NOMO-1 treated with DMSO at 0.1 percent for 48 hours (cell line): ENCODE data around the gene LYVE1.
A peak's percentile ranks its signal among the peaks of the same experiment; 100 is the strongest.

ENCODE experiments used
- DNase-seq: peaks from one replicate; lab custom pipeline; 2025; ENCODE audit not compliant: unreplicated experiment; lab: John Stamatoyannopoulos, UW

LYVE1 gene

DNA sequence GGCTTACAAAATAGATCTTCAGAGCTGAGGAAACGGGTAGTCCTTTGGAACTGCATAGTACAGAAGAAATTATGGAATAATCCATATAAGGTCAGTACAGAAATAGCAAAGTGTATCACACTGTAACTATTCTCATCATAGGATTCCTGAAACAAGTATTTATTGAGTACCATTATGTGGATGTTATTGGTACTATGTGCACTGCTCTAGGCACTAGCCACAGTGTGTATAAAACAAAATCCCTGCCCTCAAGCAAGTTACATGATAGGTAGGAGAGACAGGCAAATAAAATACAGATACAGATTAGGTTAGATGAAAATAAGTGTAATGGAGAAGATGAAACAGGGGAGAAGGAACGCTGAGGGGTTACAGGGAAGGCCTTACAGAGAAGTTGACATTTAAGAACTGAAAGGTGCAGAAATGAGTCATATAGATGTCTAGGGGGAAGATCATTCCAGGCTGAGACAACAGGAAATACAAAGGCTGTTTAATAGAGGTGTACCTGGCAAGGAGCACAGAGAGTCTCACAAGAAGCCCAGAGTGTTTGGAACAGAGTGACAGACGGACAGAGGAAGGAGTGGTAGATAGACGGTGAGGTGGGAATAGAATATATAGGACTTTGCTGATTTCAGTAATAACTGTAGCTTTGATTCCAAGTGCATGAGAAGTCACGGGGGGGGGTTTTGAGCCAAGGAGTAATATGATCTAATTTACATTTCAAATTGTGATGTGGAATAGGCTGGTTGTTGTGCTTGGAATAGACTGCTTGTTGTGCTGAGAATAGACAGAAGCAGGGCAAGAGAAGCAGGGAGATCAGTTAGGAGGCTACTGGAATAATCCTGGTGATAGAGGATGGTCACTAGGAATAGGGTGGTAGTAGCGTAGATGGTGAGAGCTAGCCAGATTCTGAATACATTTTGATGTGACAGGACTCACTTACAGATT, 41.2 kb downstream of the LYVE1 start:
- DNase-seq, result no peak

DNA sequence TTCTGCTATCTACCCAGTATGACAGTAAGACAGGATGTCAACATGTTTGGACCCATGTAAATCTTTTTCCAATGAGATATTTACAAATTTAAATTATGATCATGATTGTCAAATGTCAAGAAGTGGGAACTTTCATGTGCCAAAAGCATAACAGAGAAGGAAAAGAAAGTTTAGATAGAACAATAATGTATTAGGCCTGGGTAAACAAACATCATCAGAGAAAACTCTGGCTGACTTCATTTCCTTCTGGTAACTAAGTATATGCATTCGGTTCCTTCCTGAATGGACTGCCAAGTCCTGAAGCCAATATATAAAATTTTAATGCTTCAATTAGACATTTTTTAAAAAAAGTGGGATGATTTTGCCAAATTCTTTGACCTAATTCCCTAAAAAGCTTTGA, 44.0 kb downstream of the LYVE1 start:
- no peak for DNase-seq

DNA sequence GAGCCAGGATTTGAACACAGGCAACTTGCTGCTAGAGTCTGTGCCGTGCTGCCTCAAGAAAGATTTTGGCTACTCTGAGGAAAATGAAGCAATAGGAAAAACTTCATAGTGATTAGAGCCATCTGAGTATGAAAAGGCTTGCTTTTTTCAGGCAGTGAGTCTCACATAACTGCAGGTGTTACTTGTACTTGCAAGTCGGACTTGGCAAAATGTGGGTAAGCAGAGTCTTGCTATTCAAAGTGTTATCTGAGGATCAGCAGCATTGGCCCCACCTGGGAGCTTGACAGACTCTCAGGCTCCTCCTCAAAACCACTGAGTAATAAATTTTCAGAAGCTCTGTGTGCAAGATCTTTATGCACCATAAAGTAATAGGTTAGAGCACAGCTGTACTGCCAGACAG, 45.5 kb downstream of the LYVE1 start:
- DNase-seq, result no peak

DNA sequence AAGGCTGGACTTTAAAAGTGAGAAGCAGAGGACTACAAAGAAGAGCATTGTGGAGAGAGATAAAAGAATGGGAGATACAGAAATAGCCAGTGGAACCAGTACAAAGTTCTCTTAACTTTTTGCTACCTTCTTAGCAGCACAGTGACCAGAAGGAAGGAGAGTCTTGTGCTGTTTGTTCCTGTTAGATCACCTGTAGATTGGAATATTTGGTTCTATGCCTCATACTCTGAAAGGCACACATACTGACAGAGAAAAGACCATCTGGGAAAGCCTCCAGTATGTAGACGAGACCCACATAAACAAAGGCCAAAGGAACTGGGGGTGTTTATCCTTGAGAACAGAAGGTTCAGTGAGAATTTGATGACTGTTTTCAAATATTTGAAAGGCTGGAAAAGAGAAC, 46.2 kb downstream of the LYVE1 start:
- no peak for DNase-seq

DNA sequence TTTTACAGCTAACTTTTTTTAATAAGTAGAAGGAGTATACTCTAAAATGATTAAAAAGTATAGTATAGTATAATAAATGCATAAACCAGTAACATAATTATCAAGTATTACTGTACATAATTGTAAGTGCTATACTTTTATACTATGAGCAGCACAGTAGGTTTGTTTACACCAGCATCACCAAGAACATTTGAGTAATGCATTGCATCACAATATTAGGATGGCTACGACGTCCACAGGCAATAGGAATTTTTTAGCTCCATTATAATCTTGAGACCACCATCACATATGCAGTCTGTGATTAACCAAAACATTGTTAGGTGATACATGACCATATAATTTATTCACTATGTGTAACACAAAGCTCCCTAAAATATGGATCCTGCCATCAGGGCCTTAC, 47.9 kb downstream of the LYVE1 start:
- no peak for DNase-seq

DNA sequence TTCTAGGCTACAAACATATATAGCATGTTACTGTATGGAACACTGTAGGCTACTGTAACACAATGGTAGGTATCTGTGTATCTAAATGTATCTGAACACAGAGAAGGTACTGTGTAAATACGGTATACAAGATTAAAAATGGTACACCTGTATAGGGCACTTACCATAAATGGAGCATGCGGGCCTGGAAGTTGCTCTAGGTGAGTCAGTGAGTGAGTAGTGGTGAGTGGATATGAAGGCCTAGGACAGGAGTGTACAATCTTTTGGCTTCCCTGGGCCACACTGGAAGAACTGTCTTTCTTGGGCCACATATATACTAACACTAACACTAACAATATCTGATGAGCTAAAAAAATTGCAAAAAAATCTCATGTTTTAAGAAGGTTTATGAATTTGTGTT, 48.8 kb downstream of the LYVE1 start:
- no peak for DNase-seq

DNA sequence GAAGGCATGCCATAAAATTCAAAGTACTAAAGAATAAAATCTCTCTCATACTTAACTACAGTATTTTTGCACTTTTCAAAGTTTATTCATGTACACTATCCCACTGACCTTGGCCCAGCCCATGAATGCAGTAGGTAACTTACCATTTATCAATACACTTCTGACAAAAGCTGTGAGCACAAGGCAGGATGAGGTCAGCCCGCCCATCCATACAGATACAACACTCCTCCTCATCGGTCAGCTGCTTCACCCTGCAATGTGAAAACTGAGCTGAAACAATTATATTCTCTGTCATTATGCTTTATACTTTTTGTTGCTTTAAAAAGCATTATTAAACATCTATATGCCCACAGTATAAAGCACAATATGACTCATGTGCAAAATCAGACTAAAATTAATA, 49.6 kb downstream of the LYVE1 start:
- no peak for DNase-seq

DNA sequence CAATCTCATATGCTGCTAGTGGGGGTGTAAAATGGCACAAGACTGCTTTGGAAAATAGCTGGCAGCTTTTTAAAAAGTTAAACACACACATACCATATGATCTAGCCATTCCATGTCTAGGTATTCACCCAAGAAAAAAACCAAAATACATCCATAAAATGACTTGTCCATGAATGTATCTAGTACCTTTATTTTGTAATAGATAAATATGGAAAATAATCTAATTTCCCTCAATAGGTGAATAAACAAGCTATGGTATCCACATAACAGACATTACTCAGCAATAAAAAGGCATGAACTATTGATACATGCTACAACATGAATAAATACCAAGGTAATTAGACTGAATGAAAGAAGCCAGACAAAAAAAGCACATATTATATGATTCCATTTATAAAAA, 50.3 kb downstream of the LYVE1 start:
- DNase-seq, result no peak

DNA sequence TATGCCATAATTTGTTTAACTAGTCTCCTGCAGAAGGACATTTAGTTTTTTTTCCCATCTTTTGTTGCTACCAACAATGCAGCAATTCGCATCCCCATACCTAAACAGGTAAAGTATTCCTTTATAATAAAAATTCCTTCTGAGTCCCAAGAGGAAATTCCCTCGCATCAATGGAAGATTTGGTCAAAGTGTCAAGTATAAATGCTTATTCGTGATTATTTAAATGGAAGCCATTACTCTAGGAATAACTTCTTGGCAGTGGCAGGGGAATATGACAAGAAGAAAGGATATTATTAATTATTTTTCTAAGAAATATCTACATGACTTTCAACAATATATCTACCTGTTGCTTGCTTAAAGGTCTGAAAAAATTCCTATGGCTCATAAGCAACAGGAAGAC, 53.0 kb downstream of the LYVE1 start:
- no peak for DNase-seq

DNA sequence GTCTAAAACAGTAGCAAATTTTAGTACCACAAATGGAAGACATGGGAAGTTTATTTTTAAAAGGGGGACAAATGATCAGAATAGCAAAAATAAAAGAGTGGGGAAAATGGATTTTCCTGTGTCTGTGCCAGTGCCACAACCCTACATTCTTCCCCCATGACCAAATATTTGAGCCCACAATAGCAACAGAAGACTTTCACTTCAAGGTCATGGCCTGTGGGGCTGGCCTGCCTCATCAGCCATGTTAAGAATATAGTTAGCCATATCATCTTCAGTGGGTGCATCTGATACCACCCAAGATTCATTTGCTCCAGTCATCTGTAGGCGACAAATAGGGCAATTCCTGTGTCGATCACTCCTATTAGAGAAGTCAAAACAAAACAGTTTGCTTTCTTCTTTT, 53.8 kb downstream of the LYVE1 start:
- DNase-seq, result no peak

DNA sequence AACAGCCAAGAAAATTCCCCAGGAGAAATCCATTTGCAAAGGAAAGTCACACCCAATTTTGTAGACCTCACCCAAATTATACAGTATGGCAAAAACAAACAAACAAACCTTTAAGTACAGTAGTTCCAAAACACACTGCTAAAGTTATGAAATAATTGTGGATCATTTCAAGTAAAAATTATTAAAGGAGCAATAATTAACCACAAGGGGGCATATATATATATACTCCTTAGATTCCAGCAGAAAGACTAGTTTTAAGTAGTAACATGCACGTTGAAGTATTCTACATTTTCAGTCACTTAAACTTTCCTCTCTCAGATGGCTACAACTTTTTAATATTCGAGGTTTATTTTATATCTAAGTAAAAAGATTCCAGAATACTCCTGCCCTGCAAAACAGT, 54.3 kb downstream of the LYVE1 start:
- DNase-seq, result peak; percentile 3

DNA sequence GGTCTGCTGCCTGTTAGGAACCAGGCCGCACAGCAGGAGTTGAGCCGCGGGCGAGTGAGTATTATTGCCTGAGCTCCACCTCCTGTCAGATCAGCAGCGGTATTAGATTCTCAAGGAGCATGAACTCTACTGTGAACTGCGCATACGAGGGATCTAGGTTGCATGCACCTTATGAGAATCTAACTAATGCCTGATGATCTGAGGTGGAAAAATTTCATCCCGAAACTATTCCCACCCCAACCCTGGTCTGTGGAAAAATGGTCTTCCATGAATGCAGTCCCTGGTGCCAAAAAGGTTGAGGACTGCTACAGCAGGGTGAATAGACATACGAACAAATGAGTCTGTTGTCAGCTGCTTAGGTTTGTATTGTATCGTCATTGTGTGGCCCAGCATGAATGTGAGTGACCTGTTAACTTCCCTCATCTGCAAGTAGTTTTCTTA, 57.3 kb downstream of the LYVE1 start:
- no peak for DNase-seq
